Measurements from ENCODE around the gene DNAAF5.

DNAAF5 gene

DNA sequence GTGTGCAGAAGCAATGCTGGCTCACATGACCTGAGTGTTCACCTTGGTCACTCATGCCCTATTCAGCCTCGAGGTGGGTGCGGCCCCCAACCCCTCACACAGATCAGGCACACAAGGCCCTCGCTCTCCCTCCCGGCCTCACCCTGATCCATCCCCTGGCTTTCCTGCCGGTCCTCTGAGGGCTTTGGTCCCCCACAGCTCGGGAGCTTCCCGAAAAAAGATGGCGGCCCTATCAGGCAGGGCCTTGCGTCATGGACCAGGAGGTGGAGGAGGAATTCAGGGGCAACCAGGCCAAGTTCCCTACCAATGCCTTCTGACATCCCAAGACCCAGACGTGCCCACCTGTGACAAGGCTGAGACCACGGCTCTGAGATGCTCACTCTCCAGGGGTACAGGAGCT is 43.7 kb upstream of the DNAAF5 start:
- no peak overlapping the region for H2BK120ac ChIP-seq (ENCODE audit: insufficient read depth, low read length, poor library complexity)
- H3K4me1 ChIP-seq (ENCODE audit: control insufficient read depth in 1 of 2, insufficient read depth in 2 of 2, low read length in 2 of 2), result no peaks in the 10 kb centered on the region
- no peak overlapping the region for H4K12ac ChIP-seq (ENCODE audit: low read depth, low read length)
- no peak for DNase-seq
- no peak overlapping the region for H2AFZ ChIP-seq (ENCODE audit: insufficient read depth, low read length, poor library complexity)
- H4K8ac ChIP-seq (ENCODE audit: low read depth, low read length), result no peak overlapping the region
- no peak overlapping the region for H2BK12ac ChIP-seq (ENCODE audit: low read length)
- H3K18ac ChIP-seq (ENCODE audit: low read length), result no peak overlapping the region
- H2BK5ac ChIP-seq (ENCODE audit: low read depth, low read length, poor library complexity), result no peak overlapping the region
- no peak overlapping the region for H3K9ac ChIP-seq (ENCODE audit: low read length)
- no CpG with 5 or more reads among the region's 11 CpGs for WGBS (ENCODE audit: extremely low coverage, insufficient coverage, insufficient read length)
- H3K23ac ChIP-seq (ENCODE audit: low read length), result no peak overlapping the region
- no peak overlapping the region for H3K27ac ChIP-seq (ENCODE audit: low read depth, low read length)
- no peak overlapping the region for H2AK5ac ChIP-seq (ENCODE audit: low read length)
- H3K27me3 ChIP-seq (ENCODE audit: insufficient read depth, low read length), result no peaks in the 10 kb centered on the region
- no peak overlapping the region for H3K4me3 ChIP-seq (ENCODE audit: low read depth, low read length)
- H3K9me3 ChIP-seq (ENCODE audit: insufficient read depth, low read depth, low read length), result peaks cover 17% of the 10 kb centered on the region
- no peaks in the 10 kb centered on the region for H3K36me3 ChIP-seq (ENCODE audit: control insufficient read depth in 1 of 2, insufficient read depth in 2 of 2, low read length in 2 of 2)
- H3K14ac ChIP-seq (ENCODE audit: low read length), result no peak overlapping the region
- no peak overlapping the region for H4K91ac ChIP-seq (ENCODE audit: low read depth, low read length)
- no peaks in the 10 kb centered on the region for H3K79me2 ChIP-seq (ENCODE audit: control insufficient read depth, insufficient read depth, low read length, poor library complexity)
- no peaks in the 10 kb centered on the region for H3K79me1 ChIP-seq (ENCODE audit: low read length)
- H3K4me2 ChIP-seq (ENCODE audit: low read length), result no peak overlapping the region
- H3K4ac ChIP-seq (ENCODE audit: low read depth, low read length), result no peak overlapping the region

DNA sequence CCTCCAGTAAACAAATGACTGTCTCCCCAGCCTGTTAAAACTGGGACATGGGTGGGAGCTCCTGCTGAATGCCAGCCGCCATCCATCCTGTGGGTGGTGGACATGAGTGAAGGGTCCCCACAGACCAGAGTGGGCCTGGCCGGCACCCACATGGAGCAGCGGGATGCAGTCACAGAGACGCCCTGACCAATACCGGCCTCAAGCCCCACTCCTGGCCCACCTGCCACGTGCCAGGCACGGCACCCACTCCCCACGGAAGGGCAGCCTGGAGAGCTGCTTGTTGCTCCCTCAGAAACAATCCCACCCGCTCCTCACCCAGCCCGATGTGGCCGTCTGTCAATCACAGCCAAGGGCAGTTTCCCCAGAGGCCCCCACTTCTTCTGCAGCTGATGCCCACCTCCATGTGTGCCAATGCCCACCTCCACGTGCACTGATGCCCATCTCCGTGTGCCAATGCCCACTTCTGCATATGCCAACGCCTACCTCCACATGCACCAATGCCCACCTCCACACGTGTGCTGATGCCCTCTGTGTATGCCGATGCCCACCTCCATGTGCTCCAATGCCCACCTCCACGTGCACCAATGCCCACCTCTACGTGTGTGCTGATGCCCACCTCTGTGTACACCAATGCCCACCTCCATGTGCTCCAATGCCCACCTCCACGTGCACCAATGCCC is 42.8 kb upstream of the DNAAF5 start:
- WGBS (ENCODE audit: extremely low coverage, insufficient coverage, insufficient read length), result no CpG with 5 or more reads among the region's 19 CpGs
- Histone ChIP-seq H3K4ac (ENCODE audit: low read depth, low read length) (no peak overlapping the region), H4K91ac (ENCODE audit: low read depth, low read length) (no peak overlapping the region), H2BK5ac (ENCODE audit: low read depth, low read length, poor library complexity) (no peak overlapping the region), H2BK120ac (ENCODE audit: insufficient read depth, low read length, poor library complexity) (no peak overlapping the region), H3K23ac (ENCODE audit: low read length) (no peak overlapping the region), H3K4me2 (ENCODE audit: low read length) (no peak overlapping the region), H4K8ac (ENCODE audit: low read depth, low read length) (no peak overlapping the region), H3K27ac (ENCODE audit: low read depth, low read length) (no peak overlapping the region), H3K79me1 (ENCODE audit: low read length) (no peaks in the 10 kb centered on the region), H3K4me1 (ENCODE audit: control insufficient read depth in 1 of 2, insufficient read depth in 2 of 2, low read length in 2 of 2) (no peaks in the 10 kb centered on the region), H3K36me3 (ENCODE audit: control insufficient read depth in 1 of 2, insufficient read depth in 2 of 2, low read length in 2 of 2) (no peaks in the 10 kb centered on the region), H3K9me3 (ENCODE audit: insufficient read depth, low read depth, low read length) (peaks cover 22% of the 10 kb centered on the region), H2AK5ac (ENCODE audit: low read length) (no peak overlapping the region), H3K18ac (ENCODE audit: low read length) (no peak overlapping the region), H4K12ac (ENCODE audit: low read depth, low read length) (no peak overlapping the region), H3K79me2 (ENCODE audit: control insufficient read depth, insufficient read depth, low read length, poor library complexity) (no peaks in the 10 kb centered on the region), H2AFZ (ENCODE audit: insufficient read depth, low read length, poor library complexity) (no peak overlapping the region), H2BK12ac (ENCODE audit: low read length) (no peak overlapping the region), H3K14ac (ENCODE audit: low read length) (no peak overlapping the region), H3K4me3 (ENCODE audit: low read depth, low read length) (no peak overlapping the region), H3K9ac (ENCODE audit: low read length) (no peak overlapping the region), H3K27me3 (ENCODE audit: insufficient read depth, low read length) (no peaks in the 10 kb centered on the region)
- DNase-seq, result no peak

DNA sequence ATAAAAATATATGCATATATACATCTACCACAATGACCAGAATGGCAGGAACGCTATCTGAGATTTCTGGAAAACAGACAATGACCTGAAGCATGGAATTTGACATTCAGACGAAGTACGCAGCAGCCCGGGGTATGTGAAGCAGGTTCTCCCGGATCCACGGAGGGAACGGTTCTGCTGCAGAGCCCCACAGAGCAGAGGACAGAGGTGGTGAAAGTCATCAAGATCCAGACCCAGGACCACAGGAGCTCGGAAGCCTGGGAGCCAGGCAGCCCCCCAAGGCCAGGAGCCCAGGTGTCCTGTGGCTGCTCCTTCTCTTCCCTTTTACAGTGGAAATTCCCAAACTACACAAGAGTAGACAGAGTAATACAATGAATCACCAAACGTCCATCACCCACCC is 42.1 kb upstream of the DNAAF5 start:
- no peak overlapping the region for H3K9ac ChIP-seq (ENCODE audit: low read length)
- H3K36me3 ChIP-seq (ENCODE audit: control insufficient read depth in 1 of 2, insufficient read depth in 2 of 2, low read length in 2 of 2), result no peaks in the 10 kb centered on the region

DNA sequence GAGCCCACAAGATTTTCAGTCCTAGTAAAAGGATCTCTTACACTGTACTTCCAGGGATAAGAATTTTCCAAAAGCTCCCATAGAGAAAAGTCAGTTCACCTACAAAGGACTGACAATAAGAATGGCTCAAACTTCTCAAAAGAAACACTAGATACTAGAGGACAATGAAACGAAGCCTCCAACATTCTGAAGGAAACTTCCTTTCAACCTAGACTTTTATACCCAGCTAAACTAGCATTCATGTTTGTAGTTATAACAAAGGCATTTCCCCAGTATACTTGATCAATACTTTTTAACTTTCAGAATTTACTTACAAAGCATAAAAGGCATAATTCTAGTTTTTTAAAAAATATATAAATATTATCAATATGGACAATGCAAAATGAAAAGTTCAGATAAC is 41.0 kb upstream of the DNAAF5 start:
- H3K9ac ChIP-seq (ENCODE audit: low read length), result no peak overlapping the region

More for the DNA sequence above, 42.1 kb upstream of the DNAAF5 start:
- Histone ChIP-seq H2BK12ac (ENCODE audit: low read length) (no peak overlapping the region), H3K4me1 (ENCODE audit: control insufficient read depth in 1 of 2, insufficient read depth in 2 of 2, low read length in 2 of 2) (no peaks in the 10 kb centered on the region), H4K12ac (ENCODE audit: low read depth, low read length) (no peak overlapping the region), H3K27me3 (ENCODE audit: insufficient read depth, low read length) (no peaks in the 10 kb centered on the region), H4K8ac (ENCODE audit: low read depth, low read length) (no peak overlapping the region), H3K79me1 (ENCODE audit: low read length) (no peaks in the 10 kb centered on the region), H3K27ac (ENCODE audit: low read depth, low read length) (no peak overlapping the region), H2AK5ac (ENCODE audit: low read length) (no peak overlapping the region), H3K9me3 (ENCODE audit: insufficient read depth, low read depth, low read length) (peaks cover 22% of the 10 kb centered on the region), H2AFZ (ENCODE audit: insufficient read depth, low read length, poor library complexity) (no peak overlapping the region), H3K79me2 (ENCODE audit: control insufficient read depth, insufficient read depth, low read length, poor library complexity) (no peaks in the 10 kb centered on the region), H4K91ac (ENCODE audit: low read depth, low read length) (no peak overlapping the region), H2BK5ac (ENCODE audit: low read depth, low read length, poor library complexity) (no peak overlapping the region), H3K14ac (ENCODE audit: low read length) (no peak overlapping the region), H3K4ac (ENCODE audit: low read depth, low read length) (no peak overlapping the region), H2BK120ac (ENCODE audit: insufficient read depth, low read length, poor library complexity) (no peak overlapping the region), H3K18ac (ENCODE audit: low read length) (no peak overlapping the region), H3K4me2 (ENCODE audit: low read length) (no peak overlapping the region), H3K23ac (ENCODE audit: low read length) (no peak overlapping the region), H3K4me3 (ENCODE audit: low read depth, low read length) (no peak overlapping the region)
- WGBS (ENCODE audit: extremely low coverage, insufficient coverage, insufficient read length), result no CpG with 5 or more reads among the region's 9 CpGs
- no peak for DNase-seq

More for the DNA sequence above, 41.0 kb upstream of the DNAAF5 start:
- Histone ChIP-seq H3K4me2 (ENCODE audit: low read length) (no peak overlapping the region), H4K12ac (ENCODE audit: low read depth, low read length) (no peak overlapping the region), H3K4me1 (ENCODE audit: control insufficient read depth in 1 of 2, insufficient read depth in 2 of 2, low read length in 2 of 2) (no peaks in the 10 kb centered on the region), H3K18ac (ENCODE audit: low read length) (no peak overlapping the region), H3K14ac (ENCODE audit: low read length) (no peak overlapping the region), H2BK120ac (ENCODE audit: insufficient read depth, low read length, poor library complexity) (no peak overlapping the region), H3K27me3 (ENCODE audit: insufficient read depth, low read length) (no peaks in the 10 kb centered on the region), H3K27ac (ENCODE audit: low read depth, low read length) (no peak overlapping the region), H3K4me3 (ENCODE audit: low read depth, low read length) (no peak overlapping the region), H3K36me3 (ENCODE audit: control insufficient read depth in 1 of 2, insufficient read depth in 2 of 2, low read length in 2 of 2) (no peaks in the 10 kb centered on the region), H3K4ac (ENCODE audit: low read depth, low read length) (no peak overlapping the region), H4K91ac (ENCODE audit: low read depth, low read length) (no peak overlapping the region), H3K23ac (ENCODE audit: low read length) (no peak overlapping the region), H4K8ac (ENCODE audit: low read depth, low read length) (no peak overlapping the region), H3K79me1 (ENCODE audit: low read length) (no peaks in the 10 kb centered on the region), H2BK12ac (ENCODE audit: low read length) (no peak overlapping the region), H2AK5ac (ENCODE audit: low read length) (no peak overlapping the region), H2AFZ (ENCODE audit: insufficient read depth, low read length, poor library complexity) (no peak overlapping the region), H3K79me2 (ENCODE audit: control insufficient read depth, insufficient read depth, low read length, poor library complexity) (no peaks in the 10 kb centered on the region), H2BK5ac (ENCODE audit: low read depth, low read length, poor library complexity) (no peak overlapping the region), H3K9me3 (ENCODE audit: insufficient read depth, low read depth, low read length) (peaks cover 18% of the 10 kb centered on the region)
- no peak for DNase-seq
- no CpG with 5 or more reads among the region's 1 CpG for WGBS (ENCODE audit: extremely low coverage, insufficient coverage, insufficient read length)
